Lower leg skin (tissue), 3 donors: ENCODE measurements around the gene FUT9.

Experiments used
- CTCF ChIP-seq, 3 donors: fragments of 450-650 bp; IDR thresholded peaks; one replicate each; pipeline ENCODE4 v1.5.1; 2016; ENCODE audit warnings: antibody characterized with exemption in 3 of 3, mild to moderate bottlenecking in 3 of 3, moderate library complexity in 2 of 3
- POLR2A ChIP-seq, 2 donors: fragments of 450-650 bp; IDR thresholded peaks; one replicate each; pipeline ENCODE4 v1.6.1; 2016 to 2017; ENCODE audit warnings: antibody characterized with exemption in 2 of 2, mild to moderate bottlenecking in 1 of 2, moderate library complexity in 1 of 2

GRCh38 chr6:96249755-96250154, 234.0 kb downstream of the FUT9 start:
- TF ChIP-seq CTCF (IDR thresholded peaks at IDR 0.05) (no peak), POLR2A (IDR thresholded peaks at IDR 0.05) (no peak)
